ENCODE measurements around the gene ZWINT.

The ZWINT gene

DNA sequence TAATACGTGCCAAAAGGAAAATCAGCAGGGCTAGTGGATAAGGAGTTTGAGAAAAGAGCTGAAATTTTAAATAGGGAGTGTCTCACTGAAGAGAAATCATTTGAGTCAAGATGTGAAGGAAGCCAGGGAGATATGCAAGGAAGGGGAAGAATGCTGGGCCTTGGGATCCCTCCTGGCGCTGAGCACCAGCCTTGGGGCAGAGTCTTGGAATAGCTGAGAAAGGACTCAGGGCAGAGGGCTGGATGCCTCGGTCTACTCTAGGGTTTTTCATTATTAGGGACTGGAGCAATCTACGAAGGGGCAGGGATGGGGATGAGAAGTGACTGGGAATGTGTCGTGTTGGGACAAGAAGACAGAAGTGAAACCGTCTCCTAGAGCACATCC lies 484 bp downstream of the ZWINT start:
- Histone ChIP-seq H3K9me3 (ENCODE audit: low read length) (no peaks in the 10 kb centered on the region), H3K79me2 (ENCODE audit: insufficient read depth, low read length) (peaks cover 12% of the 10 kb centered on the region), H3K9me2 (ENCODE audit: low read depth, low read length) (no peaks in the 10 kb centered on the region), H3K4me2 (ENCODE audit: low read length) (peak overlapping the region; percentile 88), H3K36me3 (ENCODE audit: insufficient read depth, low read length) (peaks cover 57% of the 10 kb centered on the region), H3K9ac (ENCODE audit: low read length) (peak overlapping the region; percentile 92), H2AFZ (ENCODE audit: low read length) (no peak overlapping the region), H3K27me3 (ENCODE audit: insufficient read depth, low read length) (no peaks in the 10 kb centered on the region), H4K20me1 (ENCODE audit: insufficient read depth, low read length) (no peaks in the 10 kb centered on the region), H3F3A (ENCODE audit: insufficient read depth, low read length) (no peaks in the 10 kb centered on the region; the same call in 1 of the 2 replicates), H3K4me3 (ENCODE audit: low read depth, low read length, poor library complexity, severe bottlenecking) (peak overlapping the region; percentile 91), H3K4me1 (ENCODE audit: insufficient read depth, low read length, severe bottlenecking) (peaks cover 31% of the 10 kb centered on the region), H3K27ac (ENCODE audit: low read depth, low read length, poor library complexity, severe bottlenecking) (peak overlapping the region; percentile 56)
- TF ChIP-seq EZH2 (IDR thresholded peaks at IDR 0.05; ENCODE audit: borderline replicate concordance, low read length) (no peak), CTCF (IDR thresholded peaks at IDR 0.05; ENCODE audit: low read length) (no peak)

DNA sequence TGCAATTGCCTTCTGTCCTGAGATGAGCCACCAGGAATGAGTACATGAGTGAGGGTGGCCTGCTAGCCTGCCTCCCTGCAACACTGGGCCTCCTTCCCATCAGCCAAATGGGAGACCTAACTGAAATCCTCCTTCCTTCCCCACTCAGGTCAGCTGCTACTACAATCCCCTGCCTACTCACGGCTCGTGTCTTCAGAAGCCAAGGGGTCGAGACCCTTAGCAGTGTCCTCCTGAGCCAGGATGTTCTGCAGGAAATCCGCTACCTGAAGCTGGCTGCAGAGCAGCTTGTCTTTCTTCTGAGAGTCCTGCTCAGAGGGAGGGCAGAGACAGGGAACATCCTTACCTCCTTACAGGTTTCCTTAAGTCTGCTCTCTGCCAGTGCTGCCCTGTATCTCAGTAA lies 1.2 kb downstream of the ZWINT start:
- TF ChIP-seq EZH2 (IDR thresholded peaks at IDR 0.05; ENCODE audit: borderline replicate concordance, low read length) (no peak), CTCF (IDR thresholded peaks at IDR 0.05; ENCODE audit: low read length) (no peak)
- H3F3A ChIP-seq (ENCODE audit: insufficient read depth, low read length): no peaks in the 10 kb centered on the region; the same call in 1 of the 2 replicates
- H3K9me3 ChIP-seq (ENCODE audit: low read length): no peaks in the 10 kb centered on the region
- H2AFZ ChIP-seq (ENCODE audit: low read length): no peak overlapping the region
- peak overlapping the region; percentile 91 for H3K4me3 ChIP-seq (ENCODE audit: low read depth, low read length, poor library complexity, severe bottlenecking)
- no peaks in the 10 kb centered on the region for H4K20me1 ChIP-seq (ENCODE audit: insufficient read depth, low read length)
- H3K9me2 ChIP-seq (ENCODE audit: low read depth, low read length): no peaks in the 10 kb centered on the region
- H3K27me3 ChIP-seq (ENCODE audit: insufficient read depth, low read length): no peaks in the 10 kb centered on the region
- peak overlapping the region; percentile 88 for H3K4me2 ChIP-seq (ENCODE audit: low read length)
- peak overlapping the region; percentile 92 for H3K9ac ChIP-seq (ENCODE audit: low read length)
- H3K27ac ChIP-seq (ENCODE audit: low read depth, low read length, poor library complexity, severe bottlenecking): peak overlapping the region; percentile 56
- peaks cover 12% of the 10 kb centered on the region for H3K79me2 ChIP-seq (ENCODE audit: insufficient read depth, low read length)
- H3K4me1 ChIP-seq (ENCODE audit: insufficient read depth, low read length, severe bottlenecking): peaks cover 31% of the 10 kb centered on the region
- H3K36me3 ChIP-seq (ENCODE audit: insufficient read depth, low read length): peaks cover 62% of the 10 kb centered on the region

DNA sequence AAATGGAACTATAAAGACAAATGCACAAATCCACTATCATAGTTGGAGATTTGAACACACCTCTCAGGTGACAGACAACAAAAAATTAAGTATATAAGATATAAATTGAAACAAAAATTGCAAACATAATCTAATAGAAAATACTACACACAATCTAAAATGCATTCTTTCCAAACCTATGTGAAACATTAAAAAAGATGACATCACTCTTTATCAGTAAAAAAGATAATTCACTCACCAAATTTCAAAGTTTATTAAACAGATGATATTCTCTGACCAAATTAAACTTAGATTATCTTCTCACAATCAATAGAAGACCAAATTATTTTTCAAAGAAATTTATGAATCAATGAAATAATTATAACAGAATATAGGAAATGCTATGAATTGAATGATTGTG lies 4.0 kb downstream of the ZWINT start:
- no peaks in the 10 kb centered on the region for H4K20me1 ChIP-seq (ENCODE audit: insufficient read depth, low read length)
- no peaks in the 10 kb centered on the region for H3K27me3 ChIP-seq (ENCODE audit: insufficient read depth, low read length)
- H2AFZ ChIP-seq (ENCODE audit: low read length): no peak overlapping the region
- no peaks in the 10 kb centered on the region for H3K9me3 ChIP-seq (ENCODE audit: low read length)
- H3K9me2 ChIP-seq (ENCODE audit: low read depth, low read length): no peaks in the 10 kb centered on the region
- peaks cover 71% of the 10 kb centered on the region for H3K36me3 ChIP-seq (ENCODE audit: insufficient read depth, low read length)
- H3K9ac ChIP-seq (ENCODE audit: low read length): no peak overlapping the region
- peaks cover 3% of the 10 kb centered on the region for H3F3A ChIP-seq (ENCODE audit: insufficient read depth, low read length)
- H3K79me2 ChIP-seq (ENCODE audit: insufficient read depth, low read length): peaks cover 12% of the 10 kb centered on the region
- no peak for TF ChIP-seq EZH2 (IDR thresholded peaks at IDR 0.05; ENCODE audit: borderline replicate concordance, low read length)
- TF ChIP-seq CTCF (IDR thresholded peaks at IDR 0.05; ENCODE audit: low read length): no peak
- no peak overlapping the region for H3K4me2 ChIP-seq (ENCODE audit: low read length)
- peaks cover 19% of the 10 kb centered on the region for H3K4me1 ChIP-seq (ENCODE audit: insufficient read depth, low read length, severe bottlenecking)
- no peak overlapping the region for H3K27ac ChIP-seq (ENCODE audit: low read depth, low read length, poor library complexity, severe bottlenecking)
- no peak overlapping the region for H3K4me3 ChIP-seq (ENCODE audit: low read depth, low read length, poor library complexity, severe bottlenecking)

Data from OCI-LY1 (cell line).